Natural killer cell (primary cell): ENCODE data around the gene CABLES1. TPM values are rescaled to one million over a fixed set of nuclear protein-coding genes. Genes with fewer than 3 reads are reported as not detected.

Experiments used
- ATAC-seq, 3 donors: fragments of 150-1000 bp in 2 of 3; fragments of 200-7000 bp in 1 of 3; cut with Tn5 transposase; 1 replicate in 1 of 3; 2 replicates in 2 of 3; pipeline ENCODE4 v1.10.0; 2021; ENCODE audit warnings: mild to moderate bottlenecking in 2 of 3, moderate library complexity in 2 of 3
- DNase-seq, 2 donors: peaks; one replicate each; pipeline versions ENCODE4 v3.0.0 to v3.0.0-alpha.2; 2013 to 2021; ENCODE audit warnings: mixed read lengths in 1 of 2
- H3K27ac ChIP-seq: one replicate; pipeline ENCODE4 v1.5.1; 2013; ENCODE audit warnings: mild to moderate bottlenecking, low read length
- H3K27me3 ChIP-seq: one replicate; pipeline ENCODE4 v1.6.1; 2013; ENCODE audit warnings: low read length; ENCODE audit not compliant: control insufficient read depth, insufficient read depth
- H3K36me3 ChIP-seq: one replicate; pipeline ENCODE4 v1.6.1; 2013; ENCODE audit warnings: low read length; ENCODE audit not compliant: control insufficient read depth, insufficient read depth
- H3K4me1 ChIP-seq: one replicate; pipeline ENCODE4 v1.6.1; 2013; ENCODE audit warnings: low read length; ENCODE audit not compliant: control insufficient read depth, insufficient read depth
- H3K4me3 ChIP-seq: one replicate; pipeline ENCODE4 v1.5.1; 2013; ENCODE audit warnings: low read length
- H3K9me3 ChIP-seq: one replicate; pipeline ENCODE4 v1.6.1; 2013; ENCODE audit warnings: low read length; ENCODE audit not compliant: control insufficient read depth, insufficient read depth
- H3K27ac Mint-ChIP-seq, 2 donors: one replicate each; pipeline ENCODE4 v1.8.0; 2022; ENCODE audit warnings: mild to moderate bottlenecking in 2 of 2, mixed read lengths in 2 of 2, moderate library complexity in 1 of 2
- H3K27me3 Mint-ChIP-seq, 2 donors: one replicate each; pipeline ENCODE4 v1.8.0; 2022; ENCODE audit warnings: low read depth in 2 of 2, mixed read lengths in 2 of 2
- H3K36me3 Mint-ChIP-seq: one replicate; pipeline ENCODE4 v1.8.0; 2022; ENCODE audit warnings: mixed read lengths
- H3K4me1 Mint-ChIP-seq, 2 donors: one replicate each; pipeline ENCODE4 v1.8.0; 2022; ENCODE audit warnings: mixed read lengths in 2 of 2
- H3K4me3 Mint-ChIP-seq: one replicate; pipeline ENCODE4 v1.8.0; 2022; ENCODE audit warnings: mild to moderate bottlenecking, moderate library complexity, mixed read lengths
- H3K9me3 Mint-ChIP-seq, 2 donors: one replicate each; pipeline ENCODE4 v1.8.0; 2022; ENCODE audit warnings: mixed read lengths in 2 of 2
- WGBS: methylation state at CpG from one replicate; pipeline ENCODE4 v1.1.7; 2013; ENCODE audit warnings: missing lambda C conversion rate; ENCODE audit not compliant: insufficient coverage; 5-methylcytosine and 5-hydroxymethylcytosine counted together
- intact Hi-C: fragments of 100-400 bp; cut with micrococcal nuclease; formaldehyde crosslinking; loops from one replicate; pipeline ENCODE4 v1.14.2; 2022
- total RNA-seq, 4 donors: library from RNA; stranded (reverse); fragments of 120-200 nt in 1 of 4; gene quantifications; one replicate each; pipeline versions ENCODE4 v1.2.3 to v1.2.4, GENCODE V29; 2013 to 2022
- TF ChIP-seq, protein P1 (sequence below): fragments of 200-600 bp; IDR thresholded peaks from one replicate; pipeline ENCODE4 v1.8.0; 2022; ENCODE audit warnings: antibody characterized with exemption

CABLES1 gene
- total RNA-seq, 3 donors from 2014 or later (not counting 1 experiment from before 2014, with no cell fraction given) = 1.3 to 2.2 (median 1.8) TPM

DNA sequence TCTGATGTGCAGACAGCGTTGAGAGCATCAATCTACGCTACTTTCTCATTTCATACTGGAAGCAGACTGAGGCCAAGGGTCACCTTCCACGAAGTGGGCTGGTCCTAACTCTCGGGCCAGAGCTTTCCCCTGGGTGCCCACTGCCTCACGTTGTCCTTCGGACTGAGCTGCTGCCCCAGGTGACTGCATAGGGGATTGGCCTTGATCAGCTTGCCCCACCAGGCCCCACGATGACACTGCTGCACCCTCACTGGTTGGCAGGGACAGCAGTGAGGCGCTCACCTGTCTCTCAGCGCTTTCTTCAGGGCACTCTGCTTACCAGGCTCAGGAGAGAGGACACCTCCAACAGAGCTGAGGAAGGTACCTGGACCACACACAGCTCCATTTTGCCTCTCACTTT is 47.3 kb downstream of the CABLES1 start:
- TF ChIP-seq, protein P1, sequence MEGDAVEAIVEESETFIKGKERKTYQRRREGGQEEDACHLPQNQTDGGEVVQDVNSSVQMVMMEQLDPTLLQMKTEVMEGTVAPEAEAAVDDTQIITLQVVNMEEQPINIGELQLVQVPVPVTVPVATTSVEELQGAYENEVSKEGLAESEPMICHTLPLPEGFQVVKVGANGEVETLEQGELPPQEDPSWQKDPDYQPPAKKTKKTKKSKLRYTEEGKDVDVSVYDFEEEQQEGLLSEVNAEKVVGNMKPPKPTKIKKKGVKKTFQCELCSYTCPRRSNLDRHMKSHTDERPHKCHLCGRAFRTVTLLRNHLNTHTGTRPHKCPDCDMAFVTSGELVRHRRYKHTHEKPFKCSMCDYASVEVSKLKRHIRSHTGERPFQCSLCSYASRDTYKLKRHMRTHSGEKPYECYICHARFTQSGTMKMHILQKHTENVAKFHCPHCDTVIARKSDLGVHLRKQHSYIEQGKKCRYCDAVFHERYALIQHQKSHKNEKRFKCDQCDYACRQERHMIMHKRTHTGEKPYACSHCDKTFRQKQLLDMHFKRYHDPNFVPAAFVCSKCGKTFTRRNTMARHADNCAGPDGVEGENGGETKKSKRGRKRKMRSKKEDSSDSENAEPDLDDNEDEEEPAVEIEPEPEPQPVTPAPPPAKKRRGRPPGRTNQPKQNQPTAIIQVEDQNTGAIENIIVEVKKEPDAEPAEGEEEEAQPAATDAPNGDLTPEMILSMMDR = no peak
- ATAC-seq (no peak), DNase-seq (no peak)
- Mint-ChIP-seq H3K4me1 (peaks cover 7 to 13% of the 10 kb centered on the region in 2 donors), H3K27me3 (peaks cover 0 to 4% of the 10 kb centered on the region in 2 donors), H3K4me3 (no peak overlapping the region), H3K27ac (no peak overlapping the region), H3K36me3 (no peaks in the 10 kb centered on the region), H3K9me3 (no peaks in the 10 kb centered on the region)
- Histone ChIP-seq H3K4me3 (no peak overlapping the region), H3K27me3 (no peaks in the 10 kb centered on the region), H3K36me3 (no peaks in the 10 kb centered on the region), H3K27ac (no peak overlapping the region), H3K9me3 (no peaks in the 10 kb centered on the region), H3K4me1 (peaks cover 2% of the 10 kb centered on the region)
- intact Hi-C loops = loop anchor here (5.0 kb wide), 1 partner anchor 50 kb away; no protein-coding TSS in a partner anchor
- WGBS = 93% methylated on average over 9 of the region's 9 CpGs

DNA sequence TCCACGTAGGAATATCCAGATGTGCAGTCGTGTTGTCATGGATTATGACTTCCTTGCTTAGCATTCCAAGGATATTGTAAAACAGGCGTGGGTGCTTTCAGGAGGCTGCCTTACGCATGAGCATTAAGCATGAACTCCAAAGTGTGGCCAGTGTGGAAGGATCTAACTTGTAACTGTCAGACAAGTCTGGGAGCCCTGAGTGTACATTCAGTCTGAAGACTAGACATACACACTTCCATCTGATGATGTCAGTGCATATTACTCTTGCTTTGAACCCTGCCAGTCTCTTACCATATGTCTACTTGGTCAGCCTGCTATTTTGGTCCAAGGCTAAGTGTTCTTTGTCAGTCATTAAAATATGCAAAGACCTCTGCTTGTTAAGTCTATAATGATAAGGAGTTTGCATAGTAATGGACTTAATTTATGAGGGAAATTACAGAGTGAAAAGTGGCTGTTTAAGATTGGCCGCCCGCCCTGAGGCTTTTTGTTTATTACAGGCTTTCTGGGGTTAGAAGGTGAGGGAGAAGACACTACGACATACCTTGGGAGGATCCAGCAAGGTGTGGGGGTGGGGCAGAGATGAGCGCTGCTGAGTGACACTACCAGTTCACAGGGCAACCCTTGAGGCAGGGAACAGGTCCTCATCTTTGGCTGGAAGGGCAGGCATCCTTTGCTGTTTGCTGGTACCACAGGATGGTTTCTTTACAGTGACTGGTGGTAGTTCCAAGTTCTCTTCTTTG is 48.3 kb downstream of the CABLES1 start:
- no peak for DNase-seq
- no peak for ATAC-seq
- WGBS = 91% methylated on average over 8 of the region's 8 CpGs
- Histone ChIP-seq H3K27me3 (no peaks in the 10 kb centered on the region), H3K4me3 (no peak overlapping the region), H3K36me3 (no peaks in the 10 kb centered on the region), H3K9me3 (no peaks in the 10 kb centered on the region), H3K4me1 (peaks cover 2% of the 10 kb centered on the region), H3K27ac (no peak overlapping the region)
- H3K4me1 Mint-ChIP-seq = peaks cover 7 to 13% of the 10 kb centered on the region in 2 donors
- H3K27me3 Mint-ChIP-seq = peaks cover 0 to 2% of the 10 kb centered on the region in 2 donors
- H3K9me3 Mint-ChIP-seq = no peaks in the 10 kb centered on the region
- peak overlapping the region in 1 of 2 donors; percentile 14 for H3K27ac Mint-ChIP-seq
- TF ChIP-seq, protein P1 = no peak
- H3K36me3 Mint-ChIP-seq = no peaks in the 10 kb centered on the region
- H3K4me3 Mint-ChIP-seq = no peak overlapping the region
- intact Hi-C loops = loop anchor here (5.0 kb wide), 1 partner anchor 49 kb away; no protein-coding TSS in a partner anchor

DNA sequence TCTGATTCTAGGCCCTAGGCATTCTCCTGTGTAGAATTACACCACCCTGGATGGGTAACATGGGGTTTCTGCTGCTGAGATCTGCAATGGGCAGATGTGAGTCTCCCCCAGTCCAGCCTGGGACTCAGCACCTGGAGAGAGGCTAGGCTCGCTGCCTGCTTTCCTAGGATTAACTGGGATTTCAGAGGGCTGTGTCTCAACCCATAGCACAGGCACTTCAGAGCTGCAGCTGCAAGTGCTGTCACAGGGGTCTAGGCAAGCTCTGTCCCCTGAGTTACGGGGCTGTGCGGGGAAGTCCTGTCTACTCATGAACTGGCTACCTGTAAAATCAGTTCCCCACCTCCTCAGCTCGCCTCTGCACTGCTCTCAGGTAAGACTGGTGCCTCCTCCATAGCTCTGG is 51.5 kb downstream of the CABLES1 start:
- TF ChIP-seq, protein P1 = no peak
- ATAC-seq (no peak), DNase-seq (no peak)
- H3K36me3 Mint-ChIP-seq = no peaks in the 10 kb centered on the region
- Histone ChIP-seq H3K9me3 (no peaks in the 10 kb centered on the region), H3K27me3 (no peaks in the 10 kb centered on the region), H3K36me3 (no peaks in the 10 kb centered on the region), H3K4me3 (no peak overlapping the region), H3K4me1 (no peaks in the 10 kb centered on the region), H3K27ac (no peak overlapping the region)
- WGBS = 95% methylated on average over 4 of the region's 4 CpGs
- intact Hi-C loops = no loop called here
- no peak overlapping the region for H3K4me3 Mint-ChIP-seq
- H3K9me3 Mint-ChIP-seq = no peaks in the 10 kb centered on the region
- peaks cover 0 to 2% of the 10 kb centered on the region in 2 donors for H3K27me3 Mint-ChIP-seq
- H3K27ac Mint-ChIP-seq = no peak overlapping the region
- H3K4me1 Mint-ChIP-seq = peaks cover 0 to 4% of the 10 kb centered on the region in 2 donors
